Liver (tissue), 9 donors: ENCODE data around the gene SENP1. TPM values are rescaled to one million over a fixed set of nuclear protein-coding genes. Genes with fewer than 3 reads are reported as not detected.

Source experiments
- DNase-seq: peaks from one replicate; pipeline ENCODE4 v3.0.0-alpha.2; 2017; ENCODE audit warnings: low spot score
- H3K27ac ChIP-seq, 2 donors: one replicate each; pipeline ENCODE4 v1.7.0; 2013; ENCODE audit warnings: inconsistent platforms in 2 of 2, low read length in 2 of 2, control low read depth in 1 of 2, low read depth in 1 of 2, mild to moderate bottlenecking in 1 of 2
- H3K27me3 ChIP-seq, 4 donors: one replicate each; pipeline versions ENCODE4 v1.6.1 to v1.7.0; 2013; ENCODE audit warnings: low read length in 3 of 4, inconsistent platforms in 1 of 4, mild to moderate bottlenecking in 1 of 4, moderate library complexity in 1 of 4; ENCODE audit not compliant: control insufficient read depth in 4 of 4, insufficient read depth in 4 of 4
- H3K36me3 ChIP-seq, 4 donors: one replicate each; pipeline versions ENCODE4 v1.6.1 to v1.7.0; 2013; ENCODE audit warnings: low read length in 3 of 4, mild to moderate bottlenecking in 3 of 4, low read depth in 1 of 4, moderate library complexity in 1 of 4; ENCODE audit not compliant: control insufficient read depth in 4 of 4, insufficient read depth in 3 of 4
- H3K4me1 ChIP-seq, 4 donors: one replicate each; pipeline versions ENCODE4 v1.6.1 to v1.7.0; 2013; ENCODE audit warnings: low read length in 3 of 4, mild to moderate bottlenecking in 3 of 4, moderate library complexity in 1 of 4; ENCODE audit not compliant: control insufficient read depth in 4 of 4, insufficient read depth in 4 of 4
- H3K4me3 ChIP-seq, 3 donors: one replicate each; pipeline versions ENCODE4 v1.6.1 to v1.7.0; 2013; ENCODE audit warnings: low read length in 3 of 3, control low read depth in 1 of 3, low read depth in 1 of 3, mild to moderate bottlenecking in 1 of 3
- H3K9ac ChIP-seq, 2 donors: one replicate each; pipeline ENCODE4 v1.7.0; 2013; ENCODE audit warnings: low read length in 2 of 2, mild to moderate bottlenecking in 2 of 2, moderate library complexity in 2 of 2, control low read depth in 1 of 2, low read depth in 1 of 2
- H3K9me3 ChIP-seq, 4 donors: one replicate each; pipeline versions ENCODE4 v1.6.1 to v1.7.0; 2013; ENCODE audit warnings: low read length in 3 of 4; ENCODE audit not compliant: control insufficient read depth in 4 of 4
- ATF3 ChIP-seq: IDR thresholded peaks from 2 replicates; pipeline ENCODE4 v1.6.1; 2016; ENCODE audit warnings: antibody characterized with exemption
- EGR1 ChIP-seq, 2 donors: IDR thresholded peaks; 2 replicates each; pipeline ENCODE4 v1.6.1; 2016 to 2018; ENCODE audit warnings: antibody characterized with exemption in 2 of 2, low read depth in 2 of 2
- FOXA1 ChIP-seq: IDR thresholded peaks from 2 replicates; pipeline ENCODE4 v1.6.1; 2016; ENCODE audit warnings: antibody characterized with exemption
- FOXA2 ChIP-seq: IDR thresholded peaks from 2 replicates; pipeline ENCODE4 v1.6.1; 2016; ENCODE audit warnings: antibody characterized with exemption
- GABPA ChIP-seq, 2 donors: IDR thresholded peaks in 1 of 2; conservative IDR thresholded peaks in 1 of 2; 2 replicates each; pipeline ENCODE4 v1.6.1; 2016; ENCODE audit warnings: antibody characterized with exemption in 2 of 2, mild to moderate bottlenecking in 1 of 2, moderate library complexity in 1 of 2
- HNF4A ChIP-seq, 2 donors: conservative IDR thresholded peaks; 2 replicates each; pipeline ENCODE4 v1.6.1; 2016; ENCODE audit warnings: antibody characterized with exemption in 2 of 2, mild to moderate bottlenecking in 2 of 2
- HNF4G ChIP-seq: IDR thresholded peaks from 2 replicates; pipeline ENCODE4 v1.6.1; 2016; ENCODE audit warnings: antibody characterized with exemption
- JUND ChIP-seq, 2 donors: IDR thresholded peaks; 2 replicates each; pipeline ENCODE4 v1.6.1; 2016; ENCODE audit warnings: antibody characterized with exemption in 2 of 2
- NR2F2 ChIP-seq: IDR thresholded peaks from 2 replicates; pipeline ENCODE4 v1.6.1; 2016; ENCODE audit warnings: antibody characterized with exemption
- RAD21 ChIP-seq, 2 donors: IDR thresholded peaks; 2 replicates each; pipeline ENCODE4 v1.6.1; 2016; ENCODE audit warnings: antibody characterized with exemption in 2 of 2, mild to moderate bottlenecking in 2 of 2
- SP1 ChIP-seq: IDR thresholded peaks from 2 replicates; pipeline ENCODE4 v1.6.1; 2018; ENCODE audit warnings: antibody characterized with exemption, mild to moderate bottlenecking
- TAF1 ChIP-seq: conservative IDR thresholded peaks from 2 replicates; pipeline ENCODE4 v1.6.1; 2016; ENCODE audit warnings: antibody characterized with exemption, mild to moderate bottlenecking
- YY1 ChIP-seq: IDR thresholded peaks from 2 replicates; pipeline ENCODE4 v1.6.1; 2016; ENCODE audit warnings: antibody characterized with exemption, mild to moderate bottlenecking
- ZBTB33 ChIP-seq: IDR thresholded peaks from 2 replicates; pipeline ENCODE4 v1.6.1; 2016; ENCODE audit warnings: antibody characterized with exemption
- WGBS: extraction: QIAGEN DNeasy Blood & Tissue Kit; methylation state at CpG from one replicate; pipeline ENCODE4 v1.1.7; 2013; 5-methylcytosine and 5-hydroxymethylcytosine counted together
- polyA plus RNA-seq, 2 donors: library from polyadenylated mRNA; stranded (reverse) in 1 of 2; unstranded in 1 of 2; fragments of 200-250 nt in 1 of 2; fragments of >200 nt in 1 of 2; fragmentation: Nextera tagmentation in 1 of 2; extraction: Ambion mirVana in 1 of 2; gene quantifications; one replicate each; pipeline versions ENCODE4 v1.2.1 to v1.2.3, GENCODE V29; 2013 to 2015
- total RNA-seq, 2 donors: library from RNA; depleted of rRNA; stranded (reverse); fragments of >200 nt; gene quantifications; one replicate each; pipeline ENCODE4 v1.2.3, GENCODE V29; 2014
- TF ChIP-seq, protein P1 (sequence below): fragments of 150-350 bp; IDR thresholded peaks from 2 replicates; pipeline ENCODE4 v1.5.1; 2017; ENCODE audit warnings: improper control_type of control experiment, low read depth, low read length; ENCODE audit not compliant: missing input control
- TF ChIP-seq, protein P2 (sequence below): IDR thresholded peaks from 2 replicates; pipeline ENCODE4 v1.6.1; 2016; ENCODE audit warnings: antibody characterized with exemption, mild to moderate bottlenecking
- TF ChIP-seq, protein P3 (sequence below): IDR thresholded peaks from 2 replicates; pipeline ENCODE4 v1.6.1; 2016; ENCODE audit warnings: antibody characterized with exemption
- donor health status: healthy.
- donor health status: healthy.
- donor health status: healthy.
- donor health status: healthy.
- donor health status: healthy.

SENP1 gene
- total and polyA plus RNA-seq, 4 donors, result 1.4 to 11.7 (median 4.2) TPM

GRCh38 chr12:48053122-48053521, 52.8 kb downstream of the SENP1 start:
- Histone ChIP-seq H3K4me3 (no peak overlapping the region), H3K27ac (no peak overlapping the region), H3K27me3 (no peaks in the 10 kb centered on the region), H3K9ac (no peak overlapping the region), H3K9me3 (no peaks in the 10 kb centered on the region), H3K36me3 (peaks cover 2 to 13% (median 10%) of the 10 kb centered on the region in 4 donors), H3K4me1 (no peaks in the 10 kb centered on the region)
- WGBS, result 97% methylated on average over 3 of the region's 3 CpGs
- DNase-seq, result no peak
- no peak for TF ChIP-seq ATF3
- no peak for TF ChIP-seq RAD21 (IDR thresholded peaks at IDR 0.05)
- no peak for TF ChIP-seq GABPA (IDR thresholded peaks at IDR 0.05 in 1 of 2, conservative IDR thresholded peaks at IDR 0.05 in 1 of 2)
- TF ChIP-seq EGR1 (IDR thresholded peaks at IDR 0.05; ENCODE audit: low read depth in 2 of 2), result no peak
- TF ChIP-seq, protein P1, sequence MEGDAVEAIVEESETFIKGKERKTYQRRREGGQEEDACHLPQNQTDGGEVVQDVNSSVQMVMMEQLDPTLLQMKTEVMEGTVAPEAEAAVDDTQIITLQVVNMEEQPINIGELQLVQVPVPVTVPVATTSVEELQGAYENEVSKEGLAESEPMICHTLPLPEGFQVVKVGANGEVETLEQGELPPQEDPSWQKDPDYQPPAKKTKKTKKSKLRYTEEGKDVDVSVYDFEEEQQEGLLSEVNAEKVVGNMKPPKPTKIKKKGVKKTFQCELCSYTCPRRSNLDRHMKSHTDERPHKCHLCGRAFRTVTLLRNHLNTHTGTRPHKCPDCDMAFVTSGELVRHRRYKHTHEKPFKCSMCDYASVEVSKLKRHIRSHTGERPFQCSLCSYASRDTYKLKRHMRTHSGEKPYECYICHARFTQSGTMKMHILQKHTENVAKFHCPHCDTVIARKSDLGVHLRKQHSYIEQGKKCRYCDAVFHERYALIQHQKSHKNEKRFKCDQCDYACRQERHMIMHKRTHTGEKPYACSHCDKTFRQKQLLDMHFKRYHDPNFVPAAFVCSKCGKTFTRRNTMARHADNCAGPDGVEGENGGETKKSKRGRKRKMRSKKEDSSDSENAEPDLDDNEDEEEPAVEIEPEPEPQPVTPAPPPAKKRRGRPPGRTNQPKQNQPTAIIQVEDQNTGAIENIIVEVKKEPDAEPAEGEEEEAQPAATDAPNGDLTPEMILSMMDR, result no peak
- no peak for TF ChIP-seq NR2F2
- TF ChIP-seq SP1, result no peak
- TF ChIP-seq, protein P2, sequence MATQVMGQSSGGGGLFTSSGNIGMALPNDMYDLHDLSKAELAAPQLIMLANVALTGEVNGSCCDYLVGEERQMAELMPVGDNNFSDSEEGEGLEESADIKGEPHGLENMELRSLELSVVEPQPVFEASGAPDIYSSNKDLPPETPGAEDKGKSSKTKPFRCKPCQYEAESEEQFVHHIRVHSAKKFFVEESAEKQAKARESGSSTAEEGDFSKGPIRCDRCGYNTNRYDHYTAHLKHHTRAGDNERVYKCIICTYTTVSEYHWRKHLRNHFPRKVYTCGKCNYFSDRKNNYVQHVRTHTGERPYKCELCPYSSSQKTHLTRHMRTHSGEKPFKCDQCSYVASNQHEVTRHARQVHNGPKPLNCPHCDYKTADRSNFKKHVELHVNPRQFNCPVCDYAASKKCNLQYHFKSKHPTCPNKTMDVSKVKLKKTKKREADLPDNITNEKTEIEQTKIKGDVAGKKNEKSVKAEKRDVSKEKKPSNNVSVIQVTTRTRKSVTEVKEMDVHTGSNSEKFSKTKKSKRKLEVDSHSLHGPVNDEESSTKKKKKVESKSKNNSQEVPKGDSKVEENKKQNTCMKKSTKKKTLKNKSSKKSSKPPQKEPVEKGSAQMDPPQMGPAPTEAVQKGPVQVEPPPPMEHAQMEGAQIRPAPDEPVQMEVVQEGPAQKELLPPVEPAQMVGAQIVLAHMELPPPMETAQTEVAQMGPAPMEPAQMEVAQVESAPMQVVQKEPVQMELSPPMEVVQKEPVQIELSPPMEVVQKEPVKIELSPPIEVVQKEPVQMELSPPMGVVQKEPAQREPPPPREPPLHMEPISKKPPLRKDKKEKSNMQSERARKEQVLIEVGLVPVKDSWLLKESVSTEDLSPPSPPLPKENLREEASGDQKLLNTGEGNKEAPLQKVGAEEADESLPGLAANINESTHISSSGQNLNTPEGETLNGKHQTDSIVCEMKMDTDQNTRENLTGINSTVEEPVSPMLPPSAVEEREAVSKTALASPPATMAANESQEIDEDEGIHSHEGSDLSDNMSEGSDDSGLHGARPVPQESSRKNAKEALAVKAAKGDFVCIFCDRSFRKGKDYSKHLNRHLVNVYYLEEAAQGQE, result no peak
- no peak for TF ChIP-seq HNF4G
- no peak for TF ChIP-seq JUND (IDR thresholded peaks at IDR 0.05)
- no peak for TF ChIP-seq ZBTB33
- TF ChIP-seq FOXA2, result no peak
- TF ChIP-seq, protein P3, sequence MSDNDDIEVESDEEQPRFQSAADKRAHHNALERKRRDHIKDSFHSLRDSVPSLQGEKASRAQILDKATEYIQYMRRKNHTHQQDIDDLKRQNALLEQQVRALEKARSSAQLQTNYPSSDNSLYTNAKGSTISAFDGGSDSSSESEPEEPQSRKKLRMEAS, result no peak
- no peak for TF ChIP-seq YY1
- no peak for TF ChIP-seq FOXA1
- TF ChIP-seq HNF4A (conservative IDR thresholded peaks at IDR 0.05), result no peak

GRCh38 chr12:48051681-48052080, 54.2 kb downstream of the SENP1 start:
- no peak for DNase-seq
- H3K9ac ChIP-seq, result no peak overlapping the region
- WGBS, result 100% methylated on average over 2 of the region's 2 CpGs
- H3K36me3 ChIP-seq, result peaks cover 2 to 23% (median 19%) of the 10 kb centered on the region in 4 donors
- no peaks in the 10 kb centered on the region for H3K27me3 ChIP-seq
- no peaks in the 10 kb centered on the region for H3K9me3 ChIP-seq
- no peak overlapping the region for H3K27ac ChIP-seq
- no peaks in the 10 kb centered on the region for H3K4me1 ChIP-seq
- H3K4me3 ChIP-seq, result no peak overlapping the region
- TF ChIP-seq TAF1 (no peak), GABPA (IDR thresholded peaks at IDR 0.05 in 1 of 2, conservative IDR thresholded peaks at IDR 0.05 in 1 of 2) (no peak), HNF4G (no peak), ATF3 (no peak), FOXA2 (no peak), FOXA1 (no peak)
- TF ChIP-seq, protein P1, result no peak
- TF ChIP-seq, protein P3, result no peak
- TF ChIP-seq, protein P2, result no peak
